Lung (tissue), 12 donors: Measurements from ENCODE around the gene B3GALNT2. TPM values are rescaled to one million over a fixed set of nuclear protein-coding genes. Genes with fewer than 3 reads are reported as not detected.
"Not testable (repeated sequence)": the region's sequence is repeated elsewhere in the genome, so short reads cannot be mapped to it uniquely, and the experiment has no call there.

Experiments
- ATAC-seq: fragments of 200-7000 bp; cut with Tn5 transposase; one replicate; pipeline ENCODE4 v1.9.1; 2020; ENCODE audit warnings: moderate number of reproducible peaks; ENCODE audit not compliant: insufficient read depth, low FRiP score
- DNase-seq, 3 donors: peaks; one replicate each; pipeline ENCODE4 v3.0.0-alpha.2; 2013 to 2017
- H3K27ac ChIP-seq, 2 donors: one replicate each; pipeline ENCODE4 v1.5.1; 2013; ENCODE audit warnings: mild to moderate bottlenecking in 2 of 2, moderate library complexity in 2 of 2, control low read depth in 1 of 2, inconsistent platforms in 1 of 2, low read depth in 1 of 2, low read length in 1 of 2
- H3K27me3 ChIP-seq, 3 donors: one replicate each; pipeline ENCODE4 v1.5.1; 2013; ENCODE audit warnings: low read length in 2 of 3; ENCODE audit not compliant: control insufficient read depth in 3 of 3, insufficient read depth in 3 of 3
- H3K36me3 ChIP-seq, 4 donors: one replicate each; pipeline ENCODE4 v1.5.1; 2013; ENCODE audit warnings: low read length in 4 of 4, mild to moderate bottlenecking in 1 of 4, moderate library complexity in 1 of 4; ENCODE audit not compliant: control insufficient read depth in 4 of 4, insufficient read depth in 4 of 4
- H3K4me1 ChIP-seq, 5 donors: one replicate each; pipeline ENCODE4 v1.5.1; 2013; ENCODE audit warnings: low read length in 5 of 5, mild to moderate bottlenecking in 2 of 5, moderate library complexity in 1 of 5; ENCODE audit not compliant: control insufficient read depth in 5 of 5, insufficient read depth in 5 of 5
- H3K4me3 ChIP-seq: one replicate; pipeline ENCODE4 v1.5.1; 2013; ENCODE audit warnings: mild to moderate bottlenecking, control low read depth, moderate library complexity
- H3K9ac ChIP-seq, 2 donors: one replicate each; pipeline ENCODE4 v1.5.1; 2013; ENCODE audit warnings: low read length in 2 of 2, control low read depth in 1 of 2; ENCODE audit not compliant: insufficient read depth in 1 of 2
- H3K9me3 ChIP-seq, 4 donors: one replicate each; pipeline ENCODE4 v1.5.1; 2013; ENCODE audit warnings: low read length in 3 of 4, mild to moderate bottlenecking in 1 of 4, moderate library complexity in 1 of 4; ENCODE audit not compliant: control insufficient read depth in 4 of 4, insufficient read depth in 3 of 4
- WGBS, 2 donors: extraction: QIAGEN DNeasy Blood & Tissue Kit; methylation state at CpG; one replicate each; pipeline ENCODE4 v1.1.7; 2013; 5-methylcytosine and 5-hydroxymethylcytosine counted together
- polyA plus RNA-seq, 2 donors: library from polyadenylated mRNA; stranded (reverse); fragments of 200-250 nt; gene quantifications; one replicate each; pipeline ENCODE4 v1.2.1, GENCODE V29; 2013
- total RNA-seq, 2 donors: library from RNA; depleted of rRNA in 1 of 2; stranded (reverse); fragments of >200 nt in 1 of 2; gene quantifications; one replicate each; pipeline ENCODE4 v1.2.1, GENCODE V29; 2014 to 2021
- TF ChIP-seq, protein P1 (sequence below): IDR thresholded peaks from 2 replicates; pipeline ENCODE4 v1.5.1; 2012; ENCODE audit warnings: mild to moderate bottlenecking; ENCODE audit errors: control extremely low read depth, extremely low read depth
- donor health status: control.
- donor health status: control.
- donor health status: Bipolar disorder and iron deficiency.
- donor health status: healthy.
- donor health status: DM: yes; HTN: yes; CAD: no.

B3GALNT2 gene
- total and polyA plus RNA-seq, 4 donors, result 2.3 to 30.8 (median 11.3) TPM

DNA sequence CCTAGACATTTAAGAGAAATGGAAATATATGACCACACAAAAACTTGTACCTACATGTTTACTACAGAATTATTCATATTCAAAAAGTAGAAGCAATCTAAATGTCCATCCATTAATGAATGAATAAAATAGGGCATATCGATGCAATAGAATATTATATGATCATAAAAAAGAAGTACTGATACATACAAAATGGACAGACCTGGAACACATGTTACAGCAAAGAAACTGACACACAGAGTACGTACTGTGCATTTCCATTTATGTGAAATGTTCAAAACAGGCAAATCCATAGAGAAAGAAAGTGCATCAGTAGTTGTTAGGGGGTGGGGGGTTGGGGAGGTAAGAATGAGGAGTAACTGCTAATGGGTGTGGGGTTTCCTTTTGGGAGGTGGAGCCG is 39.2 kb downstream of the B3GALNT2 start:
- 97 to 99% methylated on average over 3 of the region's 3 CpGs for WGBS, 2 donors
- no peak for ATAC-seq

DNA sequence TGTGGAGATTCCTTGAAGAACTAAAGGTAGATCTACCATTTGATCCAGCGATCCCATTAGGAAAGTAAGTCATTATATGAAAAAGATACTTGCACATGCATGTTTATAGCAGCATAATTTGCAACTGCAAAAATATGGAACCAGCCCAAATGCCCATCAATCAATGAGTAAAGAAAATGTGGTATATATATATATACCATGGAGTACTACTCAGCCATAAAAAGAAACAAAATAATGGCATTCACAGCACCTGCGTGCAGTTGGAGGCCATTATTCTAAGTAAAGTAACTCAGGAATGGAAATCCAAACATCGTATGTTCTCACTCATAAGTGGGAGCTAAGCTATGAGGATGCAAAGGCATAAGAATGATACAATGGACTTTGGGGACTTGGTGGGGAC is 41.4 kb downstream of the B3GALNT2 start:
- WGBS, 2 donors, result 97 to 98% methylated on average over 3 of the region's 3 CpGs
- not testable (repeated sequence) for H3K9ac ChIP-seq, ATAC-seq, H3K27ac ChIP-seq, H3K4me1 ChIP-seq, DNase-seq, H3K27me3 ChIP-seq, H3K4me3 ChIP-seq, H3K9me3 ChIP-seq
- H3K36me3 ChIP-seq, result peaks cover 0 to 15% (median under 1%) of the 10 kb centered on the region in 4 donors

More for the DNA sequence above, 39.2 kb downstream of the B3GALNT2 start:
- Histone ChIP-seq H3K9ac (no peak overlapping the region), H3K36me3 (peaks cover 0 to 10% (median 0%) of the 10 kb centered on the region in 4 donors), H3K27ac (no peak overlapping the region), H3K4me3 (no peak overlapping the region), H3K4me1 (no peaks in the 10 kb centered on the region), H3K9me3 (no peaks in the 10 kb centered on the region), H3K27me3 (no peaks in the 10 kb centered on the region)
- TF ChIP-seq, protein P1, sequence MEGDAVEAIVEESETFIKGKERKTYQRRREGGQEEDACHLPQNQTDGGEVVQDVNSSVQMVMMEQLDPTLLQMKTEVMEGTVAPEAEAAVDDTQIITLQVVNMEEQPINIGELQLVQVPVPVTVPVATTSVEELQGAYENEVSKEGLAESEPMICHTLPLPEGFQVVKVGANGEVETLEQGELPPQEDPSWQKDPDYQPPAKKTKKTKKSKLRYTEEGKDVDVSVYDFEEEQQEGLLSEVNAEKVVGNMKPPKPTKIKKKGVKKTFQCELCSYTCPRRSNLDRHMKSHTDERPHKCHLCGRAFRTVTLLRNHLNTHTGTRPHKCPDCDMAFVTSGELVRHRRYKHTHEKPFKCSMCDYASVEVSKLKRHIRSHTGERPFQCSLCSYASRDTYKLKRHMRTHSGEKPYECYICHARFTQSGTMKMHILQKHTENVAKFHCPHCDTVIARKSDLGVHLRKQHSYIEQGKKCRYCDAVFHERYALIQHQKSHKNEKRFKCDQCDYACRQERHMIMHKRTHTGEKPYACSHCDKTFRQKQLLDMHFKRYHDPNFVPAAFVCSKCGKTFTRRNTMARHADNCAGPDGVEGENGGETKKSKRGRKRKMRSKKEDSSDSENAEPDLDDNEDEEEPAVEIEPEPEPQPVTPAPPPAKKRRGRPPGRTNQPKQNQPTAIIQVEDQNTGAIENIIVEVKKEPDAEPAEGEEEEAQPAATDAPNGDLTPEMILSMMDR, result no peak
- no peak for DNase-seq

DNA sequence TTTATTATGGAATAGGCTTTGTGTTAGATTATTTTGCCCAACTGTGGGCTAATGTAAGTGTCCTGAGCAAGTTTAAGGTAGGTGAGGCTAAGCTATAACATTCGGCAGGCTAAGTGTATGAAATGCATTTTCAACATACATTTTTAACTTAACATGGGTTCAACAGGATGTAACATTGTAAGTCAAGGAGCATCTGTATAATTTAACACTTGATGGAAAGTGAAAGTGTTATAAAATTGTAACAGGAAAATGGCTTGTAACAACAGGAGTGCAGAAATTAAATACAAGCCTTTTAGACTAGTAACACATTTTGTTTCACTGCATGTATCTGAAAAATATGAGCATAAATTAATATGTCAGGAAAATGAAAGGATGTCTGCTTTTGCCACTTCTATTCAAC is 42.3 kb downstream of the B3GALNT2 start:
- H3K9me3 ChIP-seq, result no peaks in the 10 kb centered on the region
- TF ChIP-seq, protein P1, result no peak
- H3K36me3 ChIP-seq, result peaks cover 0 to 15% (median under 1%) of the 10 kb centered on the region in 4 donors
- 70 to 83% methylated on average over 1 of the region's 1 CpG for WGBS, 2 donors
- DNase-seq (no peak), ATAC-seq (no peak)
- H3K27ac ChIP-seq, result no peak overlapping the region
- no peaks in the 10 kb centered on the region for H3K4me1 ChIP-seq
- no peak overlapping the region for H3K9ac ChIP-seq
- H3K27me3 ChIP-seq, result no peaks in the 10 kb centered on the region
- no peak overlapping the region for H3K4me3 ChIP-seq

DNA sequence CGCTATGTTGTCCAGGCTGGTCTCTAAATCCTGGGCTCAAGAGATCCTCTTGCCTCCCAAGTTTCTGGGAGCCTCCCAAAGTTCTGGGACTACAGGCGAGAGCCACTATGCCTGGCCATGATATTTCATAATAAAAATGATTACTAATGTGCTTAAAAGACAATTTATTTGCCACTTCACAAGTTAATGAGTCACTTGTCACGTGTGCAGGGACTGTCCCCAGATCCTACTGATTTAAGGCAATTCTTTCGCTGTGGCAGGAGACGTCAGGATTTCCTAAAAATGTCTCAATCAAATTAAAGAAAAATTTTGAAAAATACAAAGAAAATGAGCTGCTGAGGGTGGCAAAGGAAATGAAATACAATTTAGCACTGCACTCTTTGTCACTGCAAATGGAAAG is 43.5 kb downstream of the B3GALNT2 start:
- H3K9me3 ChIP-seq, result no peaks in the 10 kb centered on the region
- no peak overlapping the region for H3K27ac ChIP-seq
- peaks cover 0 to 3% (median 0%) of the 10 kb centered on the region in 5 donors for H3K4me1 ChIP-seq
- DNase-seq (no peak), ATAC-seq (no peak)
- H3K9ac ChIP-seq, result no peak overlapping the region
- TF ChIP-seq, protein P1, result no peak
- no peak overlapping the region for H3K4me3 ChIP-seq
- H3K36me3 ChIP-seq, result peaks cover 0 to 15% (median under 1%) of the 10 kb centered on the region in 4 donors
- H3K27me3 ChIP-seq, result no peaks in the 10 kb centered on the region
- 68 to 81% methylated on average over 5 of the region's 5 CpGs for WGBS, 2 donors

DNA sequence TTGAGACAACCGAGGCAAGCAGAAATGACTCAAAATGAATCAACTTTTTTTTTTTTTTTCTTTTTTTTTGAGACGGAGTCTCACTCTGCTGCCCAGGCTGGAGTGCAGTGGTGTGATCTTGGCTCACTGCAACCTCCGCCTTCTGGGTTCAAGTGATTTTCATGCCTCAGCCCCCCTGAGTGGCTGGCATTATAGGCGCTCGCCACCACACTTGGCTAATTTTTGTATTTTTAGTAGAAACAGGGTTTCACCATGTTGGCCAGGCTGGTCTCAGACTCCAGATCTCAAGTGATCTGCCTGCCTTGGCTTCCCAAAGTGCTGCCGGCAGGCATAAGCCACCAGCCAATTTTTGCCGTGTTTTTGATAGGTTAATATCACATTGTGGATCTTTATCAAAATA is 46.4 kb downstream of the B3GALNT2 start:
- not testable (repeated sequence) for H3K27ac ChIP-seq, ATAC-seq, H3K9me3 ChIP-seq, DNase-seq, H3K4me1 ChIP-seq, H3K4me3 ChIP-seq, H3K9ac ChIP-seq, H3K27me3 ChIP-seq
- H3K36me3 ChIP-seq, result peaks cover 0 to 15% (median 3%) of the 10 kb centered on the region in 4 donors
- 96 to 99% methylated on average over 7 of the region's 7 CpGs for WGBS, 2 donors
